ENCODE results near the gene TRNAU1AP. TPM values are rescaled to one million over a fixed set of nuclear protein-coding genes. Genes with fewer than 3 reads are reported as not detected.

Gene TRNAU1AP
- total RNA-seq, 1 donor from 2014 or later, result 36.1 TPM

DNA sequence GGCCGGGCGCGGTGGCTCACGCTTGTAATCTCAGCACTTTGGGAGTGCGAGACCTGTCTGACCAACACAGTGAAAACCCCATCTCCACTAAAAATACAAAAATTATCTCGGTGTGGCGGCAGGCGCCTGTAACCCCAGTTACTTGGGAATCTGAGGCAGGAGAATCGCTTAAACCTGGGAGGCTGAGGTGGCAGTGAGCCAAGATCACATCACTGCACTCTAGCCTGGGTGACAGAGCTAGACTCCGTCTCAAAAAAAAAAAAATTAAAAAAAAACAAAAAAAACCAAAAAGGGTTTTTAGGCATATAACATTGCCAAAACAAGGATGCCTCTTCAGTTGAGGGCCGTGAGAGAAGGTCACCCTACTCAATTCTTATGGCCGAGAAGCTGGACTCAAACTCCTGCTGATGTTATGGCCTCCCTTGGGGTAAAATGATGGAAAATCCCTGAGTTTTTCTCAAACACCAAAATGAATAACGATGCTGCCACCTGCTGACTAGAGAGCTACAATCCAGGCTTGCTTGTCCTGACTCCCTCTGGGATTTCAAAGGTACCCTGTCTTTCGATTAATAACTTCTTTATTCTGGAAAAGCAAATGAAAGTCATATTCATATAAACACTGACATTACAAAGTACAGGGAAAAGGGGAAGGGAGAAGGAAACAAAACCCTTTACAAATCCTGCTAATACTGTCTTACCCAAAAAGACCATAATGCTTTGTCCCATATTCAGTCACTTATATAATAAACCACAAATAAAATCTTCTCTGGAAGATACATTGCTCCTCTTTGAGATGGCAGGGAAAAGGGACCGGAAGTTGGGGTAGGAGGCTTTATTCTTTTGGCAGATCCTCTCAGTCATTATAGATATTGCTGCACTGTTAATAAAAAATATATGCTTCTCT, 49.9 kb downstream of the TRNAU1AP start:
- Mint-ChIP-seq H3K27ac (ENCODE audit: unreplicated experiment) (peak overlapping the region; percentile 15), H3K27me3 (ENCODE audit: low read depth) (no peaks in the 10 kb centered on the region), H3K4me1 (peaks cover 12% of the 10 kb centered on the region), H3K36me3 (ENCODE audit: low read depth) (no peaks in the 10 kb centered on the region), H3K4me3 (no peak overlapping the region), H3K9me3 (no peaks in the 10 kb centered on the region)
- TF ChIP-seq, protein P1, sequence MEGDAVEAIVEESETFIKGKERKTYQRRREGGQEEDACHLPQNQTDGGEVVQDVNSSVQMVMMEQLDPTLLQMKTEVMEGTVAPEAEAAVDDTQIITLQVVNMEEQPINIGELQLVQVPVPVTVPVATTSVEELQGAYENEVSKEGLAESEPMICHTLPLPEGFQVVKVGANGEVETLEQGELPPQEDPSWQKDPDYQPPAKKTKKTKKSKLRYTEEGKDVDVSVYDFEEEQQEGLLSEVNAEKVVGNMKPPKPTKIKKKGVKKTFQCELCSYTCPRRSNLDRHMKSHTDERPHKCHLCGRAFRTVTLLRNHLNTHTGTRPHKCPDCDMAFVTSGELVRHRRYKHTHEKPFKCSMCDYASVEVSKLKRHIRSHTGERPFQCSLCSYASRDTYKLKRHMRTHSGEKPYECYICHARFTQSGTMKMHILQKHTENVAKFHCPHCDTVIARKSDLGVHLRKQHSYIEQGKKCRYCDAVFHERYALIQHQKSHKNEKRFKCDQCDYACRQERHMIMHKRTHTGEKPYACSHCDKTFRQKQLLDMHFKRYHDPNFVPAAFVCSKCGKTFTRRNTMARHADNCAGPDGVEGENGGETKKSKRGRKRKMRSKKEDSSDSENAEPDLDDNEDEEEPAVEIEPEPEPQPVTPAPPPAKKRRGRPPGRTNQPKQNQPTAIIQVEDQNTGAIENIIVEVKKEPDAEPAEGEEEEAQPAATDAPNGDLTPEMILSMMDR (conservative IDR thresholded peaks at IDR 0.05), result peak; percentile 86
- peak; percentile 64 for DNase-seq (ENCODE audit: low read depth, low spot score)

- Mint-ChIP-seq H3K27me3 (ENCODE audit: low read depth) (no peaks in the 10 kb centered on the region), H3K27ac (ENCODE audit: unreplicated experiment) (no peak overlapping the region), H3K36me3 (ENCODE audit: low read depth) (no peaks in the 10 kb centered on the region), H3K9me3 (no peaks in the 10 kb centered on the region), H3K4me3 (no peak overlapping the region), H3K4me1 (peaks cover 12% of the 10 kb centered on the region)
- no peak for DNase-seq (ENCODE audit: low read depth, low spot score)
- TF ChIP-seq, protein P1 (conservative IDR thresholded peaks at IDR 0.05), result no peak
Measured at GRCh38 chr1:28604411-28604810, 51.5 kb downstream of the TRNAU1AP start.

DNA sequence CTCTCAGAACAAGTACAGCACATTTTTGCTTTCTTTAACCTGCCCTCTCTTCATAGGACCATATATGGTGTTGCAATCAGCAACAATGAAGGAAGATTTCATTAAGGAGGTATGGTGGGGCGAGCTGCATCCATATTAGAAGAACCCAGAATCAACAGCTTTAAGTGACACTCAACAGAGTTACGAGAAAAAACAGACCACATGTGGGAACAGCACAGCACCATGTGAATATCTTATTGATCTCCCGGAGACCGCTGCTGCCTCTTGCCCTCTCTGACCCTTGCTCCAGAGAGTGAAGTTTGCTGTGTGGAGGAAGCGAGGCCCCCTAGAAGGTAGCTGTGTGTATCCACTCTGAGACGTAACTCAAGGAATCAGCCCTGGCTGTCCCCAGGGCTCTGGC, 52.1 kb downstream of the TRNAU1AP start:
- Mint-ChIP-seq H3K27ac (ENCODE audit: unreplicated experiment) (no peak overlapping the region), H3K4me1 (peaks cover 12% of the 10 kb centered on the region), H3K9me3 (no peaks in the 10 kb centered on the region), H3K27me3 (ENCODE audit: low read depth) (no peaks in the 10 kb centered on the region), H3K36me3 (ENCODE audit: low read depth) (no peaks in the 10 kb centered on the region), H3K4me3 (no peak overlapping the region)
- TF ChIP-seq, protein P1 (conservative IDR thresholded peaks at IDR 0.05), result no peak
- DNase-seq (ENCODE audit: low read depth, low spot score), result no peak

DNA sequence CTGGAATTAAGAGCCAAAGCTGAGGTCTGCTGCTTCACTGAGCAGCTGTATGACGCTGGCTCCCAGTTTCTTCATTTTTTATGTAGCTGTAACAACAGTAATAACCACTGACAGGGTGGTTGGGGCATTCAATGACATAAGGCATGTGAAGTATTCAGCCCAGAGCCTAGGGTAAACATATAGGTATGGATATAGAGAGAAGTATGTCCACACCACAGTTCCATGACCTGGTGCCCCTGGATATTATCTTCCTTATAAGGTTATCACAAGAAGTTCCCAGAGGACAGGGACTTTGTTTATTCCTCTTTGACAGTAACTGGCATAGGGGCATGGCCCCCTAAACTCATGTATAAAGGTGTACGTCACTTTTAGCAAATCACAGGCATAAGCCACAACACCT, 53.9 kb downstream of the TRNAU1AP start:
- Mint-ChIP-seq H3K36me3 (ENCODE audit: low read depth) (no peaks in the 10 kb centered on the region), H3K27ac (ENCODE audit: unreplicated experiment) (no peak overlapping the region), H3K4me3 (no peak overlapping the region), H3K27me3 (ENCODE audit: low read depth) (no peaks in the 10 kb centered on the region), H3K9me3 (no peaks in the 10 kb centered on the region), H3K4me1 (peaks cover 12% of the 10 kb centered on the region)
- TF ChIP-seq, protein P1 (conservative IDR thresholded peaks at IDR 0.05), result no peak
- DNase-seq (ENCODE audit: low read depth, low spot score), result no peak

DNA sequence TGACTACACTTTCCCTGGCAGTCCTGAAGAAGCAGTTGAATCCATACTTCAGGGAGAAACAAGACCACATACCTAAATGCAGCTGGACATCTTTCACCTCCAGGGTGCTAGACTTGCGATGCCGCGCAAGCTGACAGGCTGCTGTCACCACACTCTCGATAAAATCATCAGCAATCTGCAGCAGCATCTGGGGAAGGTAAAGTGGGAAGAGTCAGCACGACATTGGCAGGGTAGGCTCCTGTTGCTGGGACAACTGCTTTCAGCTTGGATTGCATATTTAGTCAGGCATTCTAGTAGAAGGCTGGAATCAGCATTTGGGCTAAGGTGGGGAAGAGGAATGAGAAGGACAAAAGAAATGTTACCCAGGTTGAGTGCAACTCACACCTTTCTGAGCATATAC, 60.3 kb downstream of the TRNAU1AP start:
- peaks cover 6% of the 10 kb centered on the region for H3K36me3 Mint-ChIP-seq (ENCODE audit: low read depth)
- no peaks in the 10 kb centered on the region for H3K4me1 Mint-ChIP-seq
- TF ChIP-seq, protein P1 (conservative IDR thresholded peaks at IDR 0.05), result no peak
- no peak overlapping the region for H3K27ac Mint-ChIP-seq (ENCODE audit: unreplicated experiment)
- no peaks in the 10 kb centered on the region for H3K27me3 Mint-ChIP-seq (ENCODE audit: low read depth)
- no peaks in the 10 kb centered on the region for H3K9me3 Mint-ChIP-seq
- H3K4me3 Mint-ChIP-seq, result no peak overlapping the region
- no peak for DNase-seq (ENCODE audit: low read depth, low spot score)

Other genes starting within 250 kb of the TRNAU1AP start
- 11.8 and 12.5 TPM in 2 replicates for gene MED18, start 224.0 kb upstream of the TRNAU1AP start, total RNA-seq
- 79.1 and 80.8 TPM in 2 replicates for gene PHACTR4, start 183.3 kb upstream of the TRNAU1AP start, total RNA-seq
- 94.8 and 95.9 TPM in 2 replicates for gene RCC1, start 47.0 kb upstream of the TRNAU1AP start, total RNA-seq
- 1.5 and 2.8 TPM in 2 replicates for gene RAB42, start 39.2 kb downstream of the TRNAU1AP start, total RNA-seq
- gene TAF12, start 90.0 kb downstream of the TRNAU1AP start, total RNA-seq, result 25.2 and 27.7 TPM in 2 replicates
- not detected in 2 replicates for gene RNU11, start 95.5 kb downstream of the TRNAU1AP start, total RNA-seq
- gene GMEB1, start 115.7 kb downstream of the TRNAU1AP start, total RNA-seq, result 22.8 and 22.9 TPM in 2 replicates
- 139 and 150 TPM in 2 replicates for gene YTHDF2, start 183.9 kb downstream of the TRNAU1AP start, total RNA-seq